Adrenal gland (tissue), 12 donors: ENCODE data around the gene FLRT3. TPM values are rescaled to one million over a fixed set of nuclear protein-coding genes. Genes with fewer than 3 reads are reported as not detected.

Experiments used
- DNase-seq, 7 donors: peaks; one replicate each; pipeline ENCODE4 v3.0.0-alpha.2; 2019 to 2020
- H3K27ac ChIP-seq, 5 donors: fragments of 200-600 bp; sonication (generic) in 4 of 5; 1 replicate in 3 of 5; 2 replicates in 2 of 5; pipeline versions ENCODE4 v1.5.1 to v1.8.0; 2016 to 2020; ENCODE audit warnings: mild to moderate bottlenecking in 1 of 5
- H3K27me3 ChIP-seq: fragments of 200-600 bp; 2 replicates; pipeline ENCODE4 v1.8.0; 2021
- H3K36me3 ChIP-seq, 2 donors: fragments of 200-600 bp; replicated peaks in 1 of 2; 1 replicate in 1 of 2; 2 replicates in 1 of 2; pipeline versions ENCODE4 v1.5.1 to v1.8.0; 2018 to 2022
- H3K4me1 ChIP-seq, 2 donors: fragments of 200-600 bp; replicated peaks in 1 of 2; 1 replicate in 1 of 2; 2 replicates in 1 of 2; pipeline versions ENCODE4 v1.5.1 to v1.8.0; 2018 to 2021
- H3K4me3 ChIP-seq, 4 donors: fragments of 200-600 bp; sonication (generic) in 3 of 4; one replicate each; pipeline ENCODE4 v1.5.1; 2016 to 2018
- H3K9me3 ChIP-seq, 3 donors: fragments of 200-600 bp; sonication (generic) in 1 of 3; replicated peaks in 1 of 3; 1 replicate in 2 of 3; 2 replicates in 1 of 3; pipeline versions ENCODE4 v1.5.1 to v1.8.0; 2016 to 2021
- POLR2A ChIP-seq, 2 donors: fragments of 450-650 bp; IDR thresholded peaks; one replicate each; pipeline ENCODE4 v1.6.1; 2017; ENCODE audit warnings: antibody characterized with exemption in 2 of 2, mild to moderate bottlenecking in 2 of 2, moderate library complexity in 1 of 2
- WGBS, 4 donors: extraction: QIAGEN DNeasy Blood & Tissue Kit in 2 of 4; methylation state at CpG; one replicate each; pipeline versions ENCODE4 v1.1.5 to v1.1.7; 2013 to 2017; 5-methylcytosine and 5-hydroxymethylcytosine counted together
- intact Hi-C, 2 donors: fragments of 100-400 bp; cut with DNase I; formaldehyde crosslinking; loops; one replicate each; pipeline versions ENCODE4 v1.14.1 to v1.15.0; 2022 to 2023
- polyA plus RNA-seq, 3 donors: library from polyadenylated mRNA; stranded (reverse); fragments of 200-250 nt in 2 of 3; fragments of 350-450 nt in 1 of 3; fragmentation: Illumina TruSeq in 1 of 3; extraction: RNeasy Lipid Tissue Mini Kit (QIAGEN cat#74804) in 1 of 3; gene quantifications; one replicate each; pipeline ENCODE4 v1.2.3, GENCODE V29; 2013 to 2014
- small RNA-seq, 2 donors: library from RNA; depleted of rRNA; stranded (forward); fragments of <200 nt; gene quantifications; one replicate each; pipeline ENCODE3, GENCODE V24; 2016
- total RNA-seq, 9 donors: library from RNA; depleted of rRNA in 4 of 9; stranded (reverse); fragments of >200 nt in 4 of 9; fragments of 120-200 nt in 1 of 9; fragmentation: NEBNext Ultra II Directional in 1 of 9; extraction: Animal tissue kit (Norgen Biotek cat#: 25700) in 1 of 9; gene quantifications; one replicate each; pipeline versions ENCODE4 v1.1.0 to v1.2.4, GENCODE V29; 2013 to 2023
- TF ChIP-seq, protein P1 (sequence below), 6 experiments: fragments of 450-650 bp in 4 of 6; fragments of 200-600 bp in 2 of 6; sonication (generic) in 1 of 6; IDR thresholded peaks; 1 replicate in 5 of 6; 2 replicates in 1 of 6; pipeline versions ENCODE4 v1.5.1 to v1.8.0; 2016 to 2021; ENCODE audit warnings: antibody characterized with exemption in 6 of 6, mild to moderate bottlenecking in 2 of 6, moderate library complexity in 1 of 6
- donor health status: healthy with polysubstance abuse.
- donor health status: Bipolar disorder and iron deficiency.
- donor health status: DM: yes; HTN: yes; CAD: no.
- donor health status: DM: no; HTN: no; CAD: no.
- donor health status: DM: no; HTN: no; CAD: no.
- donor health status: DM: yes; HTN: yes; CAD: no.

Gene FLRT3
- total and polyA plus RNA-seq, 12 donors = 0.18 to 9.2 (median 1.6) TPM

DNA sequence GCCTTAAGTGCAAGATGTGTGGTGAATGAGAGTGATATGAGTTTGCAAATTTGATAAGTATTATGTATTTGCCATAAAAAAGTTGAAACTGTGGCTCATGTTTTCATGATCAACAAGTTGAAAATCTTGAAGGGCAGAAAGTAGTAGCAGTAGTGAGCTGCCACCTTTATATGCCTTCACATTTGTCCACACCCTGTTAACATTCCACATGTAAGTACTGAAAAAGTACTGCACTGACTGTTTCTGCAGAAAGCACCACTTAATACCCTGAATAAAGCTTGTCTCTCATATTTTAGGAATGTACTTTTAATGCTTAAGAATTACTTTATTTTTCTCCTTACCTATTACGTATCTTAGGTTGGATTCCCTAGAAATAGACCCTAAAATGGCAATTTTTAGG is 45.9 kb downstream of the FLRT3 start:
- Histone ChIP-seq H3K27ac (no peak overlapping the region), H3K4me3 (no peak overlapping the region), H3K9me3 (no peaks in the 10 kb centered on the region), H3K4me1 (no peaks in the 10 kb centered on the region), H3K36me3 (no peaks in the 10 kb centered on the region), H3K27me3 (no peaks in the 10 kb centered on the region)
- TF ChIP-seq POLR2A (IDR thresholded peaks at IDR 0.05) = no peak
- TF ChIP-seq, protein P1, sequence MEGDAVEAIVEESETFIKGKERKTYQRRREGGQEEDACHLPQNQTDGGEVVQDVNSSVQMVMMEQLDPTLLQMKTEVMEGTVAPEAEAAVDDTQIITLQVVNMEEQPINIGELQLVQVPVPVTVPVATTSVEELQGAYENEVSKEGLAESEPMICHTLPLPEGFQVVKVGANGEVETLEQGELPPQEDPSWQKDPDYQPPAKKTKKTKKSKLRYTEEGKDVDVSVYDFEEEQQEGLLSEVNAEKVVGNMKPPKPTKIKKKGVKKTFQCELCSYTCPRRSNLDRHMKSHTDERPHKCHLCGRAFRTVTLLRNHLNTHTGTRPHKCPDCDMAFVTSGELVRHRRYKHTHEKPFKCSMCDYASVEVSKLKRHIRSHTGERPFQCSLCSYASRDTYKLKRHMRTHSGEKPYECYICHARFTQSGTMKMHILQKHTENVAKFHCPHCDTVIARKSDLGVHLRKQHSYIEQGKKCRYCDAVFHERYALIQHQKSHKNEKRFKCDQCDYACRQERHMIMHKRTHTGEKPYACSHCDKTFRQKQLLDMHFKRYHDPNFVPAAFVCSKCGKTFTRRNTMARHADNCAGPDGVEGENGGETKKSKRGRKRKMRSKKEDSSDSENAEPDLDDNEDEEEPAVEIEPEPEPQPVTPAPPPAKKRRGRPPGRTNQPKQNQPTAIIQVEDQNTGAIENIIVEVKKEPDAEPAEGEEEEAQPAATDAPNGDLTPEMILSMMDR (IDR thresholded peaks at IDR 0.05) = no peak
- WGBS, 4 donors = 92 to 97% (median 95%) methylated on average over 1 of the region's 1 CpG
- DNase-seq = no peak
- intact Hi-C loops = no loop called here

DNA sequence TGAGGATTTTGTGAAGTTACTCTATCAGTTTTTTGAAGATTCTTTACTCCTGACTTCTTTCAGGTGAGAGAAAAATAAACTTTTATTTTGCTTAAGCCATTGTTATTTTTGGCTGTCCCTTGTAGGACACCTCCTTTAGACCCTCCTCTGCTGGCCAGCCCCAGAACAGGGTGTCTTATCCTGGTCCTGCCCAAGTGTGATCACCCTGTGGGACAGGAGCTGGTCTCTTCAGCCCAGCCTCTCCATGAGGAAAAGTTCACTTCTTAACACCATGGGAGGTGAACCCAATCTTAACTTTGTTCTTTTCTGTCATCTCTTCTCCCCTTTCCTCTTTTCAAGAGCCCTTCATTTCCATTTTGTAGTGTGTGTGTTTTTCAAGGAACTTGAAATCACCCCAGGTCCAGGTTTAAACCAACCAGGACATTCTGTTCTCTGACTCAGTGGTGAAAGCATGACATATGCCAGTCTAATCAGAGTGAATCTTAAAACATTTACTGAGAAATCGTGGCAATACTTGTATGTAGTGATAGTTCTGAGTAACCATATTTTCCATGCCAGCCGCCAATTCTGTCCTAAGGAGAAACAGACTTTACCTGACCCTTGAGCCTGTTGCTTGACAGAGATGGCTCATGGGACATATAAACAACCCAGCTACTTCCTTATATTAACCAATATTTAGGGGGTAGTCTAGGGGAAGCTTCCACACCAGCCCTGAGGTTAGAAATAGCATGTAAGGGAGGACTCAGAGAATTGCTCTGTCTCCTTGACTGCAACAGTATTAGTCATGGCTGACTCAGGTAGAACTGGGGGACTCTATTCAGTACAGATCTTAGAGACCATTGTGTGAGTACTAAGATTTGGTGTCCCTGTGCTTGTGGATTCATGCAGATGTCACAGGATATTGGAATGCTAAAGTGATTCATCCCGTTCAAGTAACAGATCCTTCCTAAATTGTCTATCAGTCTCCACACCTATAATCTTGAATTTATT is 48.8 kb downstream of the FLRT3 start:
- intact Hi-C loops = no loop called here

DNA sequence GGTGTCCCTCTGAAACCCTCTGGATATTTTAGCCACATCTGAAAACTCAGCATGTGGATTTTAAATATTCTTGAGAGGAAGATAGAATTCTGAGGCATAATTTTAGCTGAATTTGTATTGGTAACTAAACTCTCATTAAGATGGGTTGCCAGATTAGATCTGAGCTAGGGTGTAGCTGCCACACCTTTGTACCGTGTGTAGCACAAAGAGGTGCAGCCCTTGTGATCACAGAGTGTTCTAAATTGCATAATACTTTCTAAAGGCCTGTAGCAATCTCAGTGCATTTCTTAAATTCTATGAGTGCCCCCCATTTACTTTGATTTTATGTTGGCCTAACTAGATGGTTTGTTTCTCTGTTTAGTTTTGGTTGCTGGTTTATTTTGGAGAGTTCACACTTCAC is 53.0 kb downstream of the FLRT3 start:
- Histone ChIP-seq H3K27me3 (no peaks in the 10 kb centered on the region), H3K9me3 (no peaks in the 10 kb centered on the region), H3K27ac (no peak overlapping the region), H3K4me1 (no peaks in the 10 kb centered on the region), H3K4me3 (no peak overlapping the region), H3K36me3 (no peaks in the 10 kb centered on the region)
- WGBS, 4 donors = 83 to 95% (median 92%) methylated on average over 1 of the region's 1 CpG
- TF ChIP-seq, protein P1 (IDR thresholded peaks at IDR 0.05) = no peak
- TF ChIP-seq POLR2A (IDR thresholded peaks at IDR 0.05) = no peak
- intact Hi-C loops = no loop called here
- DNase-seq = no peak

More for the DNA sequence above, 48.8 kb downstream of the FLRT3 start:
- no peaks in the 10 kb centered on the region for H3K9me3 ChIP-seq
- H3K27me3 ChIP-seq = no peaks in the 10 kb centered on the region
- H3K27ac ChIP-seq = no peak overlapping the region
- TF ChIP-seq, protein P1 (IDR thresholded peaks at IDR 0.05) = no peak
- no peak for TF ChIP-seq POLR2A (IDR thresholded peaks at IDR 0.05)
- WGBS, 4 donors = 81 to 90% (median 85%) methylated on average over 3 of the region's 3 CpGs
- H3K4me1 ChIP-seq = no peaks in the 10 kb centered on the region
- no peak for DNase-seq
- no peaks in the 10 kb centered on the region for H3K36me3 ChIP-seq
- no peak overlapping the region for H3K4me3 ChIP-seq

DNA sequence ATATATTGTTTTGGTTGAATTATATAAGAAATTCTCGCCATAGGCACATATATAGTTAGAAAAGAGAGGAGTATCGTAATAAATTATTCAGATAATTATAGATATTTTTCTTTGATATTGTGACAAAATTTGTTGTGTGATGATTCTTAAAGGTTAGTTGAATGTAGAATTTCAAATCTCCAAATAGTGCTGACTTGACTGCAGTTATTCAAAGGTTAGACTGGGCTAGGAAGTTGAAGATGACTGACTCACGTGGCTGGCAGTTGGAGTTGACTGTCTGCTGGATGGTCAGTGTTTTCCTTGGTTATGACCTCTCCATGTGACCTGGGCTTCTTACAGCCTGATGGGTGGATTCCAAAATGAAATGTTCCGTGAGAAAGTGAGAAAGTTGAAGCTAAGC is 55.3 kb downstream of the FLRT3 start:
- H3K36me3 ChIP-seq = no peaks in the 10 kb centered on the region
- H3K4me1 ChIP-seq = no peaks in the 10 kb centered on the region
- DNase-seq = no peak
- 86 to 89% (median 87%) methylated on average over 4 of the region's 4 CpGs for WGBS, 4 donors
- no peak overlapping the region for H3K4me3 ChIP-seq
- no peaks in the 10 kb centered on the region for H3K27me3 ChIP-seq
- TF ChIP-seq, protein P1 (IDR thresholded peaks at IDR 0.05) = no peak
- no peak for TF ChIP-seq POLR2A (IDR thresholded peaks at IDR 0.05)
- intact Hi-C loops = no loop called here
- no peaks in the 10 kb centered on the region for H3K9me3 ChIP-seq
- H3K27ac ChIP-seq = no peak overlapping the region

Small RNA genes lying within 50 kb of the gene (small RNA-seq; reads per million reads assigned to genes)
- gene RNU6-228P = 0 reads per million in 2 donors
